H1 (cell line): ENCODE data around the gene ADAD2. TPM values are rescaled to one million over a fixed set of nuclear protein-coding genes. Genes with fewer than 3 reads are reported as not detected.

Experiments used
- CTCF ChIA-PET: fragments of 300-600 bp; sonication (Branson Sonifier 250); formaldehyde crosslinking; loops from one replicate; lab custom pipeline; 2021; ENCODE audit not compliant: partially characterized antibody; lab: Charles Lee
- POLR2A ChIA-PET: fragments of 300-600 bp; sonication (Branson Sonifier 250); formaldehyde crosslinking; loops from one replicate; lab custom pipeline; 2021; ENCODE audit warnings: inconsistent platforms; ENCODE audit not compliant: partially characterized antibody; lab: Charles Lee
- DNase-seq, 2 experiments: peaks; one replicate each; pipeline versions ENCODE4 v3.0.0 to v3.0.0-alpha.2; 2010 to 2022; ENCODE audit warnings: low spot score in 2 of 2, low read depth in 1 of 2, mixed read lengths in 1 of 2
- FAIRE-seq: peaks from 2 replicates; lab custom pipeline; 2011; peaks lifted over from hg19 to GRCh38; lab: Jason Lieb, UNC
- H2AFZ ChIP-seq: 2 replicates; pipeline ENCODE4 v1.8.1; 2012; ENCODE audit warnings: low read length, inconsistent platforms
- H2AK5ac ChIP-seq: 2 replicates; pipeline ENCODE4 v1.6.1; 2013; ENCODE audit warnings: low read depth, low read length
- H2BK120ac ChIP-seq: replicated peaks from 2 replicates; pipeline ENCODE3; 2013; ENCODE audit warnings: low read depth, low read length, inconsistent platforms
- H2BK12ac ChIP-seq: 2 replicates; pipeline ENCODE4 v1.6.1; 2013; ENCODE audit warnings: low read depth, low read length
- H2BK15ac ChIP-seq: 2 replicates; pipeline ENCODE4 v1.6.1; 2013; ENCODE audit warnings: low read length
- H2BK20ac ChIP-seq: 2 replicates; pipeline ENCODE4 v1.6.1; 2013; ENCODE audit warnings: low read length
- H2BK5ac ChIP-seq: 2 replicates; pipeline ENCODE4 v1.6.1; 2013; ENCODE audit warnings: low read depth, low read length
- H3K14ac ChIP-seq: 2 replicates; pipeline ENCODE4 v1.6.1; 2013; ENCODE audit warnings: inconsistent platforms; ENCODE audit not compliant: insufficient read length
- H3K18ac ChIP-seq: 2 replicates; pipeline ENCODE4 v1.6.1; 2013; ENCODE audit warnings: low read length; ENCODE audit errors: extremely low read depth
- H3K23ac ChIP-seq: 2 replicates; pipeline ENCODE4 v1.6.1; 2013; ENCODE audit warnings: inconsistent platforms; ENCODE audit not compliant: insufficient read length
- H3K23me2 ChIP-seq: 2 replicates; pipeline ENCODE4 v1.6.1; 2013; ENCODE audit warnings: low read depth, low read length
- H3K27ac ChIP-seq: 2 replicates; pipeline ENCODE4 v1.6.1; 2011; ENCODE audit warnings: low read depth, low read length, inconsistent platforms
- H3K27me3 ChIP-seq, 4 experiments: replicated peaks in 1 of 4; 1 replicate in 1 of 4; 2 replicates in 3 of 4; pipeline versions ENCODE4 v1.6.1 to v1.8.1; 2011 to 2013; ENCODE audit warnings: low read length in 3 of 4, mild to moderate bottlenecking in 3 of 4, inconsistent platforms in 2 of 4, mixed read lengths in 2 of 4, moderate library complexity in 1 of 4; ENCODE audit not compliant: control insufficient read depth in 3 of 4, insufficient read depth in 3 of 4; ENCODE audit errors: extremely low read depth in 1 of 4
- H3K36me3 ChIP-seq, 4 experiments: 2 replicates each; pipeline versions ENCODE4 v1.6.1 to v1.8.1; 2011 to 2013; ENCODE audit warnings: mild to moderate bottlenecking in 4 of 4, low read length in 3 of 4, moderate library complexity in 2 of 4, control low read depth in 1 of 4, inconsistent platforms in 1 of 4; ENCODE audit not compliant: insufficient read depth in 4 of 4, control insufficient read depth in 2 of 4
- H3K4ac ChIP-seq: replicated peaks from 2 replicates; pipeline ENCODE3; 2013; ENCODE audit warnings: low read length, low read depth, mixed read lengths, inconsistent platforms; ENCODE audit not compliant: insufficient read length
- H3K4me1 ChIP-seq, 4 experiments: replicated peaks in 1 of 4; 1 replicate in 1 of 4; 2 replicates in 3 of 4; pipeline versions ENCODE4 v1.6.1 to v1.8.1; 2011 to 2013; ENCODE audit warnings: low read length in 3 of 4, inconsistent platforms in 2 of 4, mixed read lengths in 1 of 4; ENCODE audit not compliant: insufficient read depth in 4 of 4, control insufficient read depth in 3 of 4
- H3K4me2 ChIP-seq, 2 experiments: 2 replicates each; pipeline versions ENCODE4 v1.6.1 to v1.8.1; 2011 to 2013; ENCODE audit warnings: low read depth in 2 of 2, low read length in 2 of 2, control low read depth in 1 of 2, inconsistent platforms in 1 of 2, mild to moderate bottlenecking in 1 of 2; ENCODE audit not compliant: insufficient read depth in 1 of 2
- H3K4me3 ChIP-seq, 4 experiments: fragments of 200-600, 300-600 bp in 1 of 4; sonication (generic), shearing (Covaris generic), sonication (Bioruptor Twin) in 1 of 4; 2 replicates each; pipeline versions ENCODE4 v1.5.1 to v1.8.1; 2011 to 2016; ENCODE audit warnings: low read length in 4 of 4, low read depth in 3 of 4, control low read depth in 2 of 4, inconsistent platforms in 2 of 4, mild to moderate bottlenecking in 2 of 4, mixed read lengths in 1 of 4, moderate library complexity in 1 of 4; ENCODE audit not compliant: insufficient read depth in 2 of 4; ENCODE audit errors: extremely low read depth in 1 of 4
- H3K56ac ChIP-seq: replicated peaks from 2 replicates; pipeline ENCODE3; 2013; ENCODE audit warnings: low read depth, mild to moderate bottlenecking, mixed read lengths, low read length, inconsistent platforms; ENCODE audit not compliant: insufficient read length
- H3K79me1 ChIP-seq: 2 replicates; pipeline ENCODE4 v1.6.1; 2013; ENCODE audit warnings: low read depth, low read length, control low read depth
- H3K79me2 ChIP-seq, 2 experiments: 2 replicates each; pipeline versions ENCODE4 v1.6.1 to v1.8.1; 2012 to 2013; ENCODE audit warnings: low read length in 2 of 2, mild to moderate bottlenecking in 2 of 2, inconsistent platforms in 1 of 2; ENCODE audit not compliant: insufficient read depth in 2 of 2, control insufficient read depth in 1 of 2
- H3K9ac ChIP-seq, 4 experiments: replicated peaks in 1 of 4; 1 replicate in 1 of 4; 2 replicates in 3 of 4; pipeline versions ENCODE4 v1.6.1 to v1.8.1; 2011 to 2013; ENCODE audit warnings: low read depth in 3 of 4, low read length in 3 of 4, control low read depth in 2 of 4, mild to moderate bottlenecking in 2 of 4, moderate library complexity in 2 of 4, inconsistent platforms in 1 of 4; ENCODE audit errors: extremely low read depth in 1 of 4
- H3K9me3 ChIP-seq, 2 experiments: 2 replicates each; pipeline versions ENCODE4 v1.6.1 to v1.8.1; 2012 to 2013; ENCODE audit warnings: mild to moderate bottlenecking in 2 of 2, moderate library complexity in 2 of 2, control low read depth in 1 of 2, inconsistent platforms in 1 of 2, low read depth in 1 of 2, low read length in 1 of 2, mixed read lengths in 1 of 2; ENCODE audit not compliant: insufficient read depth in 2 of 2
- H4K20me1 ChIP-seq, 2 experiments: replicated peaks in 1 of 2; 2 replicates each; pipeline versions ENCODE3 to v1.8.1; 2011 to 2013; ENCODE audit warnings: inconsistent platforms in 2 of 2, low read length in 2 of 2, mild to moderate bottlenecking in 1 of 2; ENCODE audit not compliant: insufficient read depth in 2 of 2, control insufficient read depth in 1 of 2
- H4K5ac ChIP-seq: 2 replicates; pipeline ENCODE4 v1.6.1; 2013; ENCODE audit warnings: low read length, low read depth, mixed read lengths, inconsistent platforms; ENCODE audit not compliant: insufficient read length
- H4K8ac ChIP-seq: 2 replicates; pipeline ENCODE4 v1.8.0; 2013; ENCODE audit warnings: mild to moderate bottlenecking, moderate library complexity, low read length, inconsistent platforms; ENCODE audit not compliant: insufficient read depth; ENCODE audit errors: extremely low read depth
- H4K91ac ChIP-seq: replicated peaks from 2 replicates; pipeline ENCODE3; 2013; ENCODE audit warnings: low read length, mixed read lengths, inconsistent platforms; ENCODE audit not compliant: insufficient read length
- CBX8 ChIP-seq: fragments of 300-800, 300-1000 bp; sonication (generic); IDR thresholded peaks from 2 replicates; pipeline ENCODE4 v1.7.1; 2016; ENCODE audit warnings: low read depth, low read length, borderline replicate concordance
- CREB1 ChIP-seq: IDR thresholded peaks from 2 replicates; pipeline ENCODE4 v1.6.1; 2012; ENCODE audit warnings: inconsistent platforms
- GABPA ChIP-seq: IDR thresholded peaks from 2 replicates; pipeline ENCODE4 v1.6.1; 2011; ENCODE audit warnings: mild to moderate bottlenecking, low read length, moderate library complexity, borderline replicate concordance; ENCODE audit not compliant: insufficient read depth
- NRF1 ChIP-seq: IDR thresholded peaks from 2 replicates; pipeline ENCODE4 v1.6.1; 2011; ENCODE audit warnings: mild to moderate bottlenecking, low read depth, low read length, improper control_type of control experiment
- RBBP5 ChIP-seq: IDR thresholded peaks from 2 replicates; pipeline ENCODE4 v1.7.1; 2012; ENCODE audit warnings: low read depth, mild to moderate bottlenecking, inconsistent platforms, low read length, moderate library complexity, borderline replicate concordance
- SIN3A ChIP-seq, 2 experiments: IDR thresholded peaks in 1 of 2; conservative IDR thresholded peaks in 1 of 2; 2 replicates each; pipeline ENCODE4 v1.6.1; 2011 to 2012; ENCODE audit warnings: low read length in 2 of 2, improper control_type of control experiment in 1 of 2, low read depth in 1 of 2, mild to moderate bottlenecking in 1 of 2
- SP4 ChIP-seq: IDR thresholded peaks from 2 replicates; pipeline ENCODE4 v1.6.1; 2012; ENCODE audit warnings: low read length, inconsistent platforms
- SUZ12 ChIP-seq: fragments of 200-600 bp; sonication (generic); IDR thresholded peaks from 2 replicates; pipeline ENCODE4 v1.6.1; 2012; ENCODE audit warnings: mild to moderate bottlenecking, inconsistent platforms, low read length, moderate library complexity, mixed read lengths
- TAF7 ChIP-seq: optimal IDR thresholded peaks from 2 replicates; pipeline ENCODE3; 2011; ENCODE audit warnings: low read depth, mild to moderate bottlenecking, inconsistent platforms, low read length, moderate library complexity, borderline replicate concordance
- TEAD4 ChIP-seq: IDR thresholded peaks from 2 replicates; pipeline ENCODE4 v1.6.1; 2012; ENCODE audit warnings: low read depth, low read length, inconsistent platforms, mixed read lengths
- WGBS, 2 experiments: shearing (Covaris generic) in 1 of 2; methylation state at CpG; one replicate each; pipeline versions ENCODE4 v1.1.6 to v1.1.7; 2013 to 2015; ENCODE audit warnings: low lambda C conversion rate in 2 of 2, mixed read lengths in 2 of 2, inconsistent platforms in 1 of 2, low coverage in 1 of 2, missing lambda C conversion rate in 1 of 2; ENCODE audit not compliant: insufficient replicate concordance in 2 of 2, insufficient coverage in 1 of 2, insufficient read length in 1 of 2; ENCODE audit errors: extremely low coverage in 1 of 2, missing lambda C conversion rate in 1 of 2; 5-methylcytosine and 5-hydroxymethylcytosine counted together
- polyA plus RNA-seq, 7 experiments: library from polyadenylated mRNA; depleted of rRNA in 3 of 7; stranded (reverse) in 5 of 7; unstranded in 2 of 7; fragments of >200 nt in 5 of 7; fragments of 200-250 nt in 2 of 7; gene quantifications; 1 replicate in 5 of 7; 2 replicates in 1 of 7; 4 replicates in 1 of 7; pipeline versions ENCODE4 v1.2.1 to v1.2.3, GENCODE V29; 2011 to 2013; ENCODE audit warnings: missing spikeins in 2 of 7, mixed read lengths in 2 of 7
- total RNA-seq: library from RNA; stranded (reverse); fragmentation: NEBNext Ultra II Directional; extraction: Animal tissue kit (Norgen Biotek cat#: 25700); gene quantifications from 2 replicates; pipeline ENCODE4 v1.2.1, GENCODE V29; 2021

The ADAD2 gene
- total and polyA plus RNA-seq, 2 of the 8 experiments (the other 6 are each of a cell fraction or from before 2014, with no cell fraction given), result 1.2 to 1.3 TPM

DNA sequence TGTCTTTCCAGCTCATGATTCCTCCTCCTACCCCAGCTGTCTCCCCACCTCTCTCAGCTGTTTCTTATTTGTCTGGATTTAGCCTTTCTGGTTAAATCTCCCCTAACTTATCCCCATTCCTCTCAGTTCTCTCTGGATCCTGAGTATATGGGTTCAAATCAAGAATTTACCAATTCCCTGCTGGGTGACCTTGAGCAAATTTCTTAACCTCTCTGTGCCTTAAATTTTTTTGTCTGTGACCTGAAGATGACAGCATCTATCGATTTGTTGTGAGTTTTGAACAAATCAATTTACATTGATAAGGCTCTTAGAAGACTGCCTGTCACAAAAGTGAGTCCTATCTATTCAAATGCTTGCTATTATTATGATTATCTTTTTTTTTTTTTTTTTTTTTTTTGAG is 50.8 kb downstream of the ADAD2 start:
- Histone ChIP-seq H3K9ac (no peak overlapping the region), H3K4me2 (no peak overlapping the region), H3K27me3 (no peaks in the 10 kb centered on the region; a peak in 1 of 7 replicates), H3K23me2 (no peaks in the 10 kb centered on the region), H3K27ac (no peak overlapping the region), H3K9me3 (no peaks in the 10 kb centered on the region; a peak in 1 of 4 replicates), H2BK20ac (no peak overlapping the region), H4K91ac (no peak overlapping the region), H3K14ac (no peak overlapping the region), H2AFZ (no peak overlapping the region), H3K79me1 (no peaks in the 10 kb centered on the region), H2BK15ac (no peak overlapping the region), H2BK12ac (no peak overlapping the region), H4K20me1 (no peaks in the 10 kb centered on the region), H3K79me2 (no peaks in the 10 kb centered on the region), H3K36me3 (no peaks in the 10 kb centered on the region), H3K18ac (no peak overlapping the region), H3K56ac (no peak overlapping the region), H4K5ac (no peak overlapping the region), H3K4me3 (no peak overlapping the region), H2BK5ac (no peak overlapping the region), H2AK5ac (no peak overlapping the region), H3K23ac (no peak overlapping the region), H3K4me1 (no peaks in the 10 kb centered on the region), H3K4ac (no peak overlapping the region), H4K8ac (no peak overlapping the region), H2BK120ac (no peak overlapping the region)
- no peak for DNase-seq
- WGBS, 2 experiments, result 100% methylated on average over 1 of the region's 1 CpG; no CpG with 5 or more reads in 1 of the 2 experiments
- ChIA-PET POLR2A (no interaction called here), CTCF (interaction anchor here (0.9 to 5.0 kb wide), 4 partner anchors 15 to 66 kb away, joined by 3 to 16 read pairs (median 5); no protein-coding TSS in a partner anchor)
- FAIRE-seq, result no peak
- TF ChIP-seq CBX8 (no peak), GABPA (no peak), SP4 (no peak), NRF1 (no peak), CREB1 (no peak), TAF7 (no peak), SIN3A (conservative IDR thresholded peaks at IDR 0.05 in 1 of 2, IDR thresholded peaks at IDR 0.05 in 1 of 2; ENCODE audit: low read depth in 1 of 2, low read length in 2 of 2) (no peak), TEAD4 (no peak), RBBP5 (no peak), SUZ12 (no peak)
